Embryonic facial prominence (tissue), 1 donor: ENCODE data around the gene GARRE1.
"Not testable (repeated sequence)": the region's sequence is repeated elsewhere in the genome, so short reads cannot be mapped to it uniquely, and the experiment has no call there.

Source experiments
- DNase-seq: peaks from one replicate; pipeline ENCODE4 v3.0.0-alpha.2; 2016; ENCODE audit errors: extremely low spot score

The GARRE1 gene

GRCh38 chr19:34257559-34257924 is 3.2 kb downstream of the GARRE1 start:
- DNase-seq, result no peak

- DNase-seq, result no peak
Measured at GRCh38 chr19:34259367-34260095, 5.2 kb downstream of the GARRE1 start.

- DNase-seq, result no peak
Measured at GRCh38 chr19:34260771-34261173, 6.4 kb downstream of the GARRE1 start.

- DNase-seq, result no peak
Measured at GRCh38 chr19:34261334-34262109, 7.2 kb downstream of the GARRE1 start.

- DNase-seq, result no peak
Measured at GRCh38 chr19:34263745-34264237, 9.4 kb downstream of the GARRE1 start.

- DNase-seq, result no peak
Measured at GRCh38 chr19:34265221-34265650, 10.9 kb downstream of the GARRE1 start.

- no peak for DNase-seq
Measured at GRCh38 chr19:34269081-34269480, 14.7 kb downstream of the GARRE1 start.

- no peak for DNase-seq
Measured at GRCh38 chr19:34269489-34269888, 15.1 kb downstream of the GARRE1 start.

GRCh38 chr19:34269968-34270621 is 15.7 kb downstream of the GARRE1 start:
- no peak for DNase-seq

GRCh38 chr19:34273121-34273520 is 18.8 kb downstream of the GARRE1 start:
- DNase-seq, result no peak

GRCh38 chr19:34274284-34274826 is 20.0 kb downstream of the GARRE1 start:
- DNase-seq, result no peak

- DNase-seq, result no peak
Measured at GRCh38 chr19:34274827-34275625, 20.7 kb downstream of the GARRE1 start.

GRCh38 chr19:34275705-34276104 is 21.4 kb downstream of the GARRE1 start:
- DNase-seq, result no peak

GRCh38 chr19:34276614-34277013 is 22.3 kb downstream of the GARRE1 start:
- no peak for DNase-seq

GRCh38 chr19:34277244-34277643 is 22.9 kb downstream of the GARRE1 start:
- no peak for DNase-seq

GRCh38 chr19:34278783-34279182 is 24.4 kb downstream of the GARRE1 start:
- no peak for DNase-seq

GRCh38 chr19:34281444-34281843 is 27.1 kb downstream of the GARRE1 start:
- DNase-seq, result not testable (repeated sequence)

GRCh38 chr19:34282611-34283519 is 28.5 kb downstream of the GARRE1 start:
- DNase-seq, result no peak

- DNase-seq, result no peak
Measured at GRCh38 chr19:34284505-34284904, 30.2 kb downstream of the GARRE1 start.

GRCh38 chr19:34287662-34288140 is 33.3 kb downstream of the GARRE1 start:
- DNase-seq, result no peak
